HG03457 (cell line): ENCODE measurements around the gene PROM2.

ENCODE experiments used
- ATAC-seq: cut with Tn5 transposase; IDR thresholded peaks from one replicate; pipeline ENCODE4 v1.9.1; 2021; ENCODE audit warnings: moderate number of reproducible peaks; ENCODE audit not compliant: unreplicated experiment

The PROM2 gene

DNA sequence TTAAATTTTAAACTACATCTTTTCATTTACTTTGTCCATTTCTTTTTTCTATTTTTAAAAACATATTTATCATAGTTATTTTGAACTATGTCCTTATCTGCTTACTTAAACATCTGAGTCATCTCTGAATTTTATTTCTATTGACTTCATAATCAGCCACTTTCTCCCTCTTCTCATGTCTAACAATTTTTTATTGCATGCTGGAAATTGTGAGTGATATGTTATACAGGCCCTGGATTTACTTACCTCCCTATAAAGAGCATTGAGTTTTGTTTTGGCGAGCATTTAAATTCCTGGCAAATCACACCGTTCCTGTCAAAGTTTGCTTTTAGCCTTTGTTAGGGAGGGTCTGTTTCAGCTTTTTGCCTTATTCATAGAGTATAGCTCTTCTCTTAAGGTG lies 62.2 kb downstream of the PROM2 start:
- ATAC-seq = no peak

DNA sequence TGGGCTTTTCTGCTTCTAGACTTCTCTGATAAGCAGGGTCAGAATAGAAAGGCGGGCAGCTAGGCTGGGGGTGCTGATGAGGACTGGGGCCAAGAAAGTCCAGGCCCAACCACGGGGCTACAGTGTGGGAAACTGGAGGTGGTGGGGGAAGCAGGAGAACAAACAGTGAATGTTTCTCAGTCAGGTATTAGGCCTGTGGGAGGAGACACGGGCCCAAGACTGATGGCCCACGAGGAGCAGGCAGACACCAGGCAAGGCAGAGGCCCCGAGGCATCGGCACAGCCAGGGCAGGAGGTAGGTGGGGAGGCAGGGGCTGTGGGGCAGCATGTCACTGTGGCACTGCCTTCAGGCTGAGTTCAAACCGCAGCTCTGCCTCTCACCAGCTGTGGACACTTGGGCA lies 63.6 kb downstream of the PROM2 start:
- no peak for ATAC-seq
